ENCODE data around the gene THSD4.
"Not testable (repeated sequence)": the region's sequence is repeated elsewhere in the genome, so short reads cannot be mapped to it uniquely, and the experiment has no call there.

The THSD4 gene

DNA sequence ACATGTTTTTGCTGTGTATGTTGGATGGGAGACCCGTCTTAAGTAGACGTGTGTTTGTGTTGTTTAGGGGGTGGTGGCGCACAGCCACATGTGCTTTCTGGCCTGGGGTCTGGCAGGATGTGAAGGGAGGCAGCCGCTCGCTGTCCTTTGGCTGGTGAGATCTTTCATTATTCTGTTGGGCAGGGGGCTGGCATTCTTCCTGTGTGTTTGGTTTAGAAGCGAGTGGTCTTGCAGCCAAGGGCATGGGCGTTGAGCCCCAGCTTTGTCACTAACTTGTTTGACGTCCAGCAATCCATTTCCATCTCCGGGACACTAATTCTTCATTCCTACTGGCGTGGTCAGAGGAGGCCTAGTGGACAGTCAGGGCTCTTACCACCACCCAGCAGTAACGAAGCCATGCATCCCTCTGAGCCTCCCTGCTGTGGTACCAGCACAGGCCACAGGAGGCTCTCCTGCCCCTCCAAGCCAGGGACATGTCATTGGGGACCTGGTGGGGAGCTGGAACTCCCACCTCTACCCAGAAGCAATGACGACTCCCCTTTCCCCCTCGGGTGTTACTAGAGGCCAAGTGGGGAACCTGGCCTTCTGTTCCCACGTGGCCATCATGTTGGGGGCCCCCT is 10.7 kb downstream of the THSD4 start:
- FAIRE-seq: no peak

DNA sequence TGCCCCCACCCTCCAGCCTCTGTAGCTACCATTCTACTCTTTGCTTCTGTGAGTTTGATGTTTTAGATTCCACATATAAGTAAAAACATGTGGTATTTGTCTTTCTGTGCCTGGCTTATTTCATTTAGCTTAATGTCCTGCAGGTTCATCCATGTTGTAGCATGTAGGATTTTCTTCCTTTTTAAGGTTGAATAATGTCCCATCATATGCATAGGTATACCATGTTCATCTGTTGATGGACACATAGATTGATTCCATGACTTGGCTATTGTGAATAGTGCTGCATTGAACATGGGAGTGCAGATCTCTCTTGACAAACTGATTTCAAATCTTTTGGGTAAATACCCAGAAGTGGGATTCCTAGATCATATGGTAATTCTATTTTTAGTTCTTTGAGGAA is 11.8 kb downstream of the THSD4 start:
- FAIRE-seq: no peak

DNA sequence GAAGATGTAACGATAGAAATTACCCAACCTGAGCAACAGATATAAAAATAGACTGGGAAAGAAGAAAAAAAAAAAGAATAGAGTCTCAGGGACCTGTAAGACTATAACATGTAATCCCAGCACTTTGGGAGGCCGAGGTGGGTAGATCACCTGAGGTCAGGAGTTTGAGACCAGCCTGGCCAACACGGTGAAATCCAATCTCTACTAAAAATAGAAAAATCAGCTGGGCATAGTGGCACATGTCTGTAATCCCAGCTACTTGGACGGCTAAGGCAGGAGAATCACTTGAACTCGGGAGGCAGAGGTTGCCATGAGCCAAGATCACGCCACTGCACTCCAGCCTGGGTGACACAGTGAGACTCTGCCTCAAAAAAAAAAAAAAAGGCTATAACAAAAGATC is 12.9 kb downstream of the THSD4 start:
- not testable (repeated sequence) for FAIRE-seq

DNA sequence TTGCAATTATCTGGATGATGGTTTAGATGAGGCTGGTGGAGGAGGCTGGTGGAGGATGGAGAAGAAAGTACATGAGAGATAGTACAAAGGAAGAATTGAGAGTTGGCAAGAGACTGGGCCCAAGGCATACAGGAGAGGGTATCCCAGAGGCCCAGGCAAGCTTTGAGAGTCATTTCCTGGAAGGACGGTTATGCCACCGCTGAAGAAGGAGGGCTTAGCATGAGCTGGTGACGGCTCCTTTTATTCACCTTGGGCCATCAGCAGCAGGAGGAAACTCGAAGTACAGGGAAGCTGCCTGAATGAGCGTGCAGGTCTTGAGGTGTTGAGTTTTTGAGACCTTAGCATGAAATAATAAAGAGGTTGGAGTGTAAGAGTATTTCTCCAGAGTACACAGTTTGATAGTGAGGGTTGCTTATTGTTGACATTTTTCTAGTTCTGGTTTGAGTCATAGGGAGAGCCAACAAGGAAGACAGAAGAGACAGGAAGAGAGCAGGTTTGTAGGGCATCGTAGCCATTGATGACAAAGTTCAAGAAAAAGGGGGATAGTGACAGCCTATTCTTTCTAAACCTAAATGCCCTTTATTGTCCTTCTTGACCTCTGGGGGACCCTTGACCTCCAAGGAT is 13.8 kb downstream of the THSD4 start:
- FAIRE-seq: no peak

DNA sequence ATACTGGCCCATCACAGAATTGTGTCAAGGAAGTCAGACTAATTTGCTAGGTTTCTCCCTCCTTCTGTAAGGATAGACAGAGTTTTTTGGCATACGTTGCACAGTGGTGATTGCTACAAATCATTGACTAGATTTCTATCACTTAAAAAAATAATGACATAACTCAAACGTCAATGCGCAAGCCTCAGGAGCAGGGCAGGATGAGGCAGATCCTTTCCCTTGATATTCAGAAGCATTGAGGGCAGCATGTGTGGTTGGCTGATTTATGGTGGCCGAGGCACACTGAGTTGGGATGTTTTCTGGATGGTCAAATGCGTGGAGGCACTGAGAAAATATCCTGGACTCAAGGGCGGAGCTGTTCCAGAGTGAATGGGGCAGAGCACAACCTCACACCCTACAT is 14.4 kb downstream of the THSD4 start:
- no peak for FAIRE-seq

DNA sequence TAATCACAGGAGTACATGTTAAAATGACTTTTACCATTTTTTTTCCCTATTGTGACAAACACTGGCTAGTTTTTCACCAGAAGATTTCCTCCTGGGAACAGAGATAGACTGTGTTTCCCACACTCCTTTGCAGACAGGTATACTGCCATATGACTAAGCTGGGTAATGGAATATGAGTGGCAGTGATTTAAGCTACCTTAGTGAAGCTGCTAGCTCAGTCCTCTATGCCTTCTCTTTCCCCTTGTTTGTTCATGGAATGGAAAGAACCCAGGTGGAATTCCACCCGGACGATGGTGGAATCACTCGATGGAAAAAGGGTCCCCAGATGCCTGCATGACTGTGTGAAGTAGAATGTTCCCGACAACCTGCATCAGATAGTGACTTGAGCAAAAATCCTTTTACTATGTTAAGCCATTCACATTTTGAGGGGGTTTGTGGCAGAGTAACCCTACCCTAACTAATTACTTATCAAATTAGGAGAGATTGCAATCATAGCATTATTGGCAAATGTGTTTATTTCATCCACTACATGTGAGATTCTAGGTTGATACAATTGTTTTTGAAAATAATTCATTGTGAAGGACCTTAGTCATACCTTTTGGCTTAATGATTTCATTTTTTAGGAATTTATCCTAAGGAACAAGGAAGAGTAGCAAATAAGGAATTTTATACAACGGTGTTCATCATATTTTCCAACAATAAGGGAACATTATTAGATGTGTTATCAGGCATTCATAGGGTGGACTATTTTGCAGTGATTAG is 16.5 kb downstream of the THSD4 start:
- no peak for FAIRE-seq

DNA sequence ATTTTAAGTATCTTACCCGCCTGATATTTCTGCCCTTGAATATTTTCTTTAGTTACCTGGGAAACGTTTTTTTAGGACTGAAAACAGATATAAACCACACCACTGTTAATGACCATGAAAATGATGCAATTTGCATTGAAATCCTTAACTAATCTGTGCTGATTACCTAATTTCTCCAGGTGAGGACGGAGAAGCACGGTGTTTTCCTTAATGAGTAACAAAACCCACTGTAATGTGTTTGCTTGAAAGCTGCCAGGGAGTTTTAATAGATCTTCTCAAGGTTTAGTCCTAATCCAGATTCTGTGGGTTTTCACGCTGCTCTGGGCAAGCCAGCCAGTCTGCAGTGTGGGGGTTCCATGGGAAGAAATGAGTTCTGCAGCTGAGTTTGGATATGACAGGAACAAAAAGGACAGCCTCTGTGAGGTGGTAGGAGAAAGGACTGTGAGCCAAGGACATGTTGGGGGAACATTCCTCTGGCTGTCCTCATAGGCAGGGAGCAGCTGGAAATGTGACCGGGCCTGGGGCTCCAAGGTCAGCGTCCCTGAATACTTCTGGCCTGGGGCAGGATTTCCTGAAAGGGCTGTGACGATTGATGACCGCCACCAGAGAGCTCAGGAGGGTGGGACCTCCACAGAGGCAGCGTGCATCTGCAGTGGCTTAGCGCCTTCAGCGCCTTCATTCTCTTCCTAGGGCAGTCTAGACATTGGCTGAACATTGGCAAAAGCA is 18.6 kb downstream of the THSD4 start:
- FAIRE-seq: no peak

DNA sequence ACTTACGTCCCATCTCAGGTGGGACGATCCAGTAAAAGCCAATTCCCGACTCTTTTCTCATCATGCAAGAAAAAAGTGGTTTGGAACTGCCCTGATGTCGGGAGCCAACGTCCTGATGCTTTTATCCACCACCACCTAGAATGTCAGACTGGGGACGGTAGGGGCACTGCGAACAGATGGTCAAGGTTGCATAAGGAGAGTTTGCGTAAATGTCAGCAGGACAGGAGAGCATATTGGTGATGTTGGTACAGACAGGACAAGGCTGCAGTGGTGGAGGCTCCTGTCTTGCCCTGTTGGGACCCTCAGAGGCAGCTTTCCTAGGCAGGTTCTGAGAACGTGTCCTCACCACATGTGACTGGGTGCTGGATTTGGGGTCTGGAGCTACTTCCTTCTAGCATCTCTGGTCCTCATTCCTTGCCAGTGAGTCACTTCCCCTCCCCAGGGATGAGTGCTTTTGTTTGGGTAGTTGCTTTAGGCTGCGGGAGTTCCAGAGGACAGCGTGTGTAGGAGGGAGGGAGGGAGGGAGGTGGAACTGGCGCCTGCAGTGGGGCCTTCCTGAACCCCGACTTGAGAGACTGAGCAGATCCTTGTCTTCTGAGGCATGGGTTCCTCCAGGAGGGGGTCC is 21.0 kb downstream of the THSD4 start:
- FAIRE-seq: no peak

DNA sequence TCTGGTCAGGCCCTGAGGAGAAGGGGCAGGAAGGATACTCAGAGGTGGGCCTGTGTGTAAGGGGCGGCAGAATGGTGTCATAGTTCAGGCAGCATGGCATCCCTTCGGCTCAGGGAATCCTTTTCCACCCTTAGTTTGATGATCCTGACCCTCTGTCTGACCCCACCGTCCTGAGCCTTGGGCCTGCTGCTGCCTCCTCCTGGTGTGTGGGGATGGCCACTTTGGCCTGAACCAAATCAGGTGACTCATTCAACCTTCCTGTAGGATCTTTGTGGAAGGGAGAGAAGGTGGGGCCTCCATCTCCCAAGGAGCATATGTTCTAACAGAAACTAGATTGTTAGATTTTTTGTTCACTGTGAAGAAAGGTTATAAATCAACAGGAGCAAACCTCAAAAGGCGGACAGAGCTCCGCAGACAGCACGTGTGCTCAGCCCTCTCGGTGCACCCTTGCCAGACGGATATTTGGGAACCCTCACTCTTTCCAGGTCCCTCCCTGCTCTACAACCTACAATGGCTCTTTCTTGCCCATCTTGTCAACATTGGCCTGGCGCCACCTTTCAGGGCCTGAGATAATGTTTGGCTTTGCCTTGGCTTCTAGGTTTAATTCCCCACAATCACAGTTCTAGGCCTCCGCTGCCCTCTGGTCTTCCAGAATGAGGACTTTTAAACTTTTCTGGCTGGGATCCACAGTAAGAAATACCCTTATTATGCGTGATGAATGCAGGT is 21.7 kb downstream of the THSD4 start:
- no peak for FAIRE-seq

DNA sequence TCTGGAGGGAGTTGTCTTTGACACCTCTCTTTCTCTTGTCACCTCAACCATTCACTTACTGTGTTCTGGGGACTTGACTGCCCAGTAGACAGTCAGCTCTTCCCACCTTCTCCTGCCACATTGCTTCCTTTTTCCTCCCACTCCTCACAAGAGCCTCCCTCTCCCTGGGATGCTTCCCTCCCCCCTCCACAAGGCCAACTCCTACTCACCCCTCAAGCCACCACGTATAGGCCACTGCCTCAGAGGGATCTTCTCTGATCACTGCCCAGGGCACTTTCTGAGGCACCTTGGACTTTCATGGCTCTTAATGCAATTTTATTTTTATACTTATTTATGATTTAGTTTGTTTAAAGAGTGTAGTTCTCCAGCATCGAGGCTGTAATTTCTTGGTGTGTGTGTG is 23.2 kb downstream of the THSD4 start:
- FAIRE-seq: no peak

DNA sequence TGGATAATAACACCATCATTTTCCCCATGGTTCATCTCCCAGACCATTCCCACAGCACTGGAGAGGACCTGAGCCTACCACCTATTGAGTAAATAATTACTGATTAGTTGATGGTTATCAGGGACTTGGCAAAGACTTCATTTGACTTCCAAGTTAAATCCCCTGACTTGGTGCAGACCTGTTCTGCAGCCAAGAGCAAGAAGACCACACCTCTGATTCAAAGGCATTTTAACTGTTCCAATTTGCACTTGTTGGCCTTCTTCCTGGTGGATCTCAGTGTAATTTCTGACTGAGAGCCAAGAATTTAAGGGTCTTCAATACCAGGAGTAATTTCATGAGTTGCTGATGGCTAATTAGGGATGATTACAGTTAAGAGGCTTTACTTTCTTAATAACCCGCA is 24.0 kb downstream of the THSD4 start:
- FAIRE-seq: no peak

DNA sequence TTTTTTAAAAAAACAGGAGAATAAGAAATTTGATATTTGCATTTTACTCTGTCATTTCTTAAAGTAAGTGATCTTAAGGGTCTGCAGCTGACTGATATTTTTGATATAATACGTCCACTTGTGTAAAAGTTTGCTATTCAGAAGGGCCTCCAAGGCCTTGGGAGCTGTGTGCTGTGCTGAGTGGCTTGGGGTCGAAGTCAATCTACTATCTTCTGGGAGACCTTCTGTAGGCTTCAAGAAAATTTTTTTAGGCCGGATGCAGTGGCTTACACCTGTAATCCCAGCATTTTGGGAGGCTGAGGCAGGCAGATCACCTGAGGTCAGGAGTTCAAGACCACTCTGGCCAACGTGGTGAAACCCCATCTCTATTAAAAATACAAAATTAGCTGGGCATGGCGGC is 26.3 kb downstream of the THSD4 start:
- no peak for FAIRE-seq

DNA sequence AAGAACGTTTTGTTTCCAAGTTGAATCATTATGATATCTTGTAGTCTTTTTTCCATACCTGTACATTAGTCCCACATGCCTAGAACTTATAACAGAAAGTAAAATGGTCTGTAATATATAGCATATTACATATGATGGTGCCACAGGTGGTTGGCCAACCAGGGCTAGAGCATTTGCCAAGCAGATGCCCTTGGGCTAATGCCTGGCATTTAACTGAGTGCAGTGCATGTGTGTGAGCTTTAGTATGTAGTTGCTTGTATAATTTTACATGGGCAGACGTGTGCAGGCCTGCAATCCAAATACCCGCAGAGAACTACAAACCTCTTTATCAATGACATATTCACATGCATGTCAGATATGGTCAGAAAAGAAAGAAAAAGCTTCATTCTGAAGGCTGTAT is 27.5 kb downstream of the THSD4 start:
- FAIRE-seq: no peak

DNA sequence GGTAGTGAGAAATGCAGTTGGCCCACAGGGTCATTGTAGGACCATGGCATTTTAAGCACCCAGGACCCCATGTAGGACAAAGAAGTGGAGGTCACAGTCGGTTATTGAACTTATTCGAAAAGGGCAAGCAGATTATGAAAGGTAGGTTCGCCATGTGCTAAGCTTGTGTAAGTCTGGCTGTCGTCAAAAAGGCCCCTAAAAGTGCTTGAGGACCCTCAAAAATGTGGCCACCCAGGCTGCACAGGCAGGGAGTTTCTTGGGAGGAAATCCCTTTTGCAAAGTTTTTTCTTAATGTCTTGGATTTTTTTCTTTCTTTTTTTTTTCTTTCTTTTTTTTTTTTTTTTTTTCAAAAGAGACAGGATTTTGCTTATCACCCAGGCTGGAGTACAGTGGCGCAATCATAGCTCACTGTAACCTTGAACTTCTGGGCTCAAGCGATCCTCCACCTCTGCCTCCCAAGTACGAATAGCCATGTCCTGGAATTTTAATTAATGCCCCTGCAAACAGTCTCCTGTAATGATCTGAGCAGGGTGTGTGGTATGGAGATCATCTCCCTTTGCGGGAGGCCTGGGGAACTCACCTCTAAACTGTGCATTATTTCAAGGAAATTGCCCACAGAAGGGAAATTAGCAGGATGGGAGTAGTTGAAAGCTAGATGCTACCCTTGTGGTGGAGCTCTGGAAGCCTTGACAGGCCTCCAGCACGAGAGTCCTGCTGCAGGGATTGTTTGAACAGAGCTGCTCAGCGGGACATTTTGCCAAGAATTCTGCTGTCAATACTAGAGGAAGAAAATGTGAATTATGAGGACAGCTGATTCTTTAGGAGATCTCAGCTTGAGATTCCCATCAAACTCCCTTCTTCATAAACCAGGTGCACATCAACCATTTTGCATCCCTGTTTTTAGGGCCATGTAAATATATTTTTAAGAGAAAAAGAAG is 28.4 kb downstream of the THSD4 start:
- no peak for FAIRE-seq

DNA sequence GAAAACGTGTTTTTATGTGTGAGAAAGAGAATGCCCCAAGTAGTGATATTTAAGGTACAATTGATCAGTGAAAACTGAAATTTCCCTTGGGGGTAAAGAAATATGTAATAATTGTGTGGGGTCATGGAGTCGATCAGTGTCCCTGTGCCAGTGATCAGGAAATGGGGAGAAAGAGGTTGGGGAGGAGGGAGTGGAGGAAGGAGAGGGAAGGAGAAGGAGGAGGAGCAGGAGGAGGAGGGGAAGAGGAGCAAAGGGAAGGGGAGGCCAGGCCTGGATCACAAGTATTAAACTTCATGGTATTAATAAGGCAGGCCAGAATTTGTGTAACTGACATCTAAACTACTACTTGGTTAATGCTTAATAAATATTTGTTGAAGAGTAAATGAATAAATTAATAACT is 30.4 kb downstream of the THSD4 start:
- no peak for FAIRE-seq

DNA sequence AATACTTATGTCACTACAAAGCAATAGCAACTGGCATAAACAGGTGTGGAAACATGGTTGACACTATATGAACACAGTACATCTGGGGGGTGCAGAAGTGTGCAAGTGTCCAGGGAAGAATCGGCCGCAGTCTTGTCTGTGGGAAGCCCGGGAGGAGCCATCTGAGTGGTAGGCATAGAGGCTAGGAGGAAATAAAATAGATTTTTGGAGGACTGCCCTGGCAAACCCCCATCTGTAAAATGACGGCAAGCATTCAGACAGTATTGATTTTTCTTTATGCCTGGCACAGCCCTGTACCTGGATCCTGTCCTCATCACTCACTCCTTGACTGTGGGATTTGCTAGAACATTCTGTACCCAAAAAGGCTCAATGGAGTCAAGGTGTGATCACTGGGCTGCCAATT is 31.3 kb downstream of the THSD4 start:
- FAIRE-seq: no peak

DNA sequence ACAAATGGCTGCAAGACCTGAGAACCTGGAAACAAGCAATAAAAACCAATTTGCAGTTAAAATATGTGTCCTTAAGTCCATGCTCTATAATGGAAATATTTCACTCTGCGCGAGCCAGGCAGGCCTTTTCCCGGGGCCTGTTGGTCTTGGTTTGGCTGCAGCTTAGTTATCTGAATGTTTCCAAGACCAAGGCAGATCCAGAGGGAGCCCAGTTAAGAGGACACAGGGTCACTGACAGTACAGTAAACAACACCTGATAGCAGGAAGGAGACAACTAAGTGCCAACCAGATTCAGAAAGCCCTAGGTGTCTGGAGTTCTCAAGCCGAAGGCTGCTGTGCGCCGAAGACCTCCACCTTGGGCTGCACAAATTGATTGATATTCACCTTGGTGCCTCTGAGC is 32.8 kb downstream of the THSD4 start:
- FAIRE-seq: no peak

DNA sequence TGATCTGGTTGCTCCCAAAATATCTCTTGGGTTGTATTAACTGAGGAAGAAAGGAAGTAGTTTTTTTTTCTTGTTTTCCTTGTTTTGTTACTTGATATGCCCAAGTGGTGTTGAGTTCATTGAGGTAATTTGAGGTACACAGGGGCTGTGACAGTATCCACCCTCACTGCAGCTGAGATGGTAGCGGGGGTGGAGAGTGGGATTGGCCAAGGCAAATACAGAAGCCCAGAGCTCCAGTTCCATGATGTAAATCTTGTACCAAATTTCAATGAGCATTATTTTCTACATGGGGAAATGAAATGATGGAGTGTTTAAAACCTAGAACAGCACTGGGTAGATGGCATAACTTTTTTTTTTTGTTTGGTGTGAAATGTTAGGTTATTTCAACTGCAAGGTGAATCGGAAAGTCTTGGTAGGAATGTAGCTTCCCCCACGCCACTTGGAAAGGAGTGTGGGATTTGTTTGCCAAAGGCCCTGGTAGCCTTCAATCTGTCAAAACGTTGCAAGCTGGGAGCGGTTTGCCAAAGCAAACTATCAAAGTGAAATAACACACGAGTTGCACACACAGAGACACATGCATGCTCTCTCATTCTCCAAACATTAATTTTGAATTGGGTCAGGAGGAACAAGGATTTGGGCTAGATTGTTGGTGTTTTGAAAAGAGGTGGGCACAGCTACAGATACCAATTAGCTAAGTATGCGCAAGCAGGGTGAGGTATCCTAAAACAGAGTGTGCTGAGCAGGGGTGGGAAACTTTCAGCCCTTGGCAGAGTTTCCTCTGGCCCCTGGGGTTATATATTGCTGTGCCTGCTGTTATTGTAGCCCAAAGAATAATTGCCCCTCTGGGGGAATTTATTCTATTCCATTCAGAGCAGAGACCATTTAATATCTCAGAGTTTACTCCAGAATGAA is 34.6 kb downstream of the THSD4 start:
- FAIRE-seq: no peak

DNA sequence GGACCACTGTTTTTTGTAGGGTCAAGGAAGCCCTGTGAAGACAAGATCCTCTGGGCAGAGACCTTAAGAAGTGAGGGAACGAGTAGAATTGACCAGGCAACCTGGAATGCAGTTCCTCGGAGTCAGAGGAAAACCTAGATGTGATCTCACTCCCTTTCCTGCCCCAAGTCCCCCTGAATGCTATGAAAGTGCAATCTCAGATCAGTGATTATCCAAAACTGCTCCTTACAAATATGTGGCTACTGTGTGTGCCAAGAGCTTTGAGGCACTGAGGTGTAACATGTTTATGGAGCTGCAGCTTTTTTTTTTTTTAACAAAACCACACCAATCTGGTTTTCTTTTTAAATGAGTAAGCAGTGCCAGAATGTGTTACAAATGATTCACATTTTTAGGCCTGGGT is 35.8 kb downstream of the THSD4 start:
- FAIRE-seq: no peak

DNA sequence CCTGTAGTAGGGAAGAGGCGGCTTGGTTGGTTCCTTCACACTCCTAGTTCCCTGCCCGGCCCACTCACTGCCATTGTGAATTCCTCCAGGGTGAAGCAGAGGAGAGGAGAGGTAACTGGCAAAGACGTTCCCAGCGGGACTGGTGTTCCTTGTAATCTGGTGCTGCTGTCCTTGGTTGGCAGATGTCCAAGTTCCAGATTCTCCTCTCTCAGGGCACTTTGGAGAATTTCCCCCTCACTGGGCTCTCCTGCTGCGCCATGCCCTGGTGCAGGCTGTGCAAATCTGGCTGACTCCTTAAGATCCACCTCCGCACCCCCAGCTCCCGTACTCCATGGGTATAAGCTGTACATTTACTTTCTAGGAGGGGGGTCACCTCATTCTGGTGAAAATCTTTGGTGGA is 37.3 kb downstream of the THSD4 start:
- no peak for FAIRE-seq
